ENCODE measurements around the gene ABCE1.

GRCh38 chr4:145075742-145076468 lies 22.2 kb upstream of the ABCE1 start:
- TF ChIP-seq POLR2A (IDR thresholded peaks at IDR 0.05; ENCODE audit: low read depth, low read length) (no peak), POLR2AphosphoS5 (IDR thresholded peaks at IDR 0.05; ENCODE audit: low read depth, low read length) (no peak), TAF1 (IDR thresholded peaks at IDR 0.05; ENCODE audit: borderline replicate concordance, low read depth, low read length) (no peak)
